HG02973 (cell line): ENCODE measurements around the gene WDR72.
"Not testable (repeated sequence)": the region's sequence is repeated elsewhere in the genome, so short reads cannot be mapped to it uniquely, and the experiment has no call there.

ENCODE experiments used
- ATAC-seq: cut with Tn5 transposase; IDR thresholded peaks from one replicate; pipeline ENCODE4 v1.9.1; 2021; ENCODE audit warnings: moderate library complexity; ENCODE audit not compliant: unreplicated experiment

WDR72 gene

DNA sequence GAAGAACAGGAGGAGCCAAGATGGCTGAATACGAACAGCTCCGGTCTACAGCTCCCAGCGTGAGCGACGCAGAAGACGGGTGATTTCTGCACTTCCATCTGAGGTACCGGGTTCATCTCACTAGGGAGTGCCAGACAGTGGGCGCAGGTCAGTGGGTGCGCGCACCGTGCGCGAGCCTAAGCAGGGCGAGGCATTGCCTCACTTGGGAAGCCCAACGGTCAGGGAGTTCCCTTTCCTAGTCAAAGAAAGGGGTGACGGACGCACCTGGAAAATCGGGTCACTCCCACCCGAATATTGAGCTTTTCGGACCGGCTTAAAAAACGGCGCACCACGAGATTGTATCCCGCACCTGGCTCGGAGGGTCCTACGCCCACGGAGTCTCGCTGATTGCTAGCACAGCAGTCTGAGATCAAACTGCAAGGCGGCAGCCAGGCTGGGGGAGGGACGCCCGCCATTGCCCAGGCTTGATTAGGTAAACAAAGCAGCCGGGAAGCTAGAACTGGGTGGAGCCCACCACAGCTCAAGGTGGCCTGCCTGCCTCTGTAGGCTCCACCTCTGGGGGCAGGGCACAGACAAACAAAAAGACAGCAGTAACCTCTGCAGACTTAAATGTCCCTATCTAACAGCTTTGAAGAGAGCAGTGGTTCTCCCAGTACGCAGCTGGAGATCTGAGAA is 218.7 kb downstream of the WDR72 start:
- not testable (repeated sequence) for ATAC-seq

DNA sequence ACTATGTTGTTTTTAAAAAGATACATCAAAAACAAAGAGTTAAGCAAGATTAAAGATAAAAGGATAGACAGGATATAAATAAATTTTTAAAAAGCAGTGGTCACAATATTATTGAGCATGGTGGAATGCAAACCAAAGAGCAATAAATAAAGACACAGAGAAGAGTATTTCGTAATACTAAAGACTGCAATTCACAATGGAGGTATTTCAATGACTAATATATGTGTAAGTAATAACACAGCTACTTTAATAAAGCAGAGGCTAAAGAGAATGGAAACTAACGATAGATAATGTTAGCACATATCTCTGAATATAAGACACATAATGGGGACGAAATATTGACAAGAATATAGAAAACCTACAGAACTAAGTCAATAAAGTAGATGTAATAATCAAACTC is 219.6 kb downstream of the WDR72 start:
- ATAC-seq: no peak

DNA sequence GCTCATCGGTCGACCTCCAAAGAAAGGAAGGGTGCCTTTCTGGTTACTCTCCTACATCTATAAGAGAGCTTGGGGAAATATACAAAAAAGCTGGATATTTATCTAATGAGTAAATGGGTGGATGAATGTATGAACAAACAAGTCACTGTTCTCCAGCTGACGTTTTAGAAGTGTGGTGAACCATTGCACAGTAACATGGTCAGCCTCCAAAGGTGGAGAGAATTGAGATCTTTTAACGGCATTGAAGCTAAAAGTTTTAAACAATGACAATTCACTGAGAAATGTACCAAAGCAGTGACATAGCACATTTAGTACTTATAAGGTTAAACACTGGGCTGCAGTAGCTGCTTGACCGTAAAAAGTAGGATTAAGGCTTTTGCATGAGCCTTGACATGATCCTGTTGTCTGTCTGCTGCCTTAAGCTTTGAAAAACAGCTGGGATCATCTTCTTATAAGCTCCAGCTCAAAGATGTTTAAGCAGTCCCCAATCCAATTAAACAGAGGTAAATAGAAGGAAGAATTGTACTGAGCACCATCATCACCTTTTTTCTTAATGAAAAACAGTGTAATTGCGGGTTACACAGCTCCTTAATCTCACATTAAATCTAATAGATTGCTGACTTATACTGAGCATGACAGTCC is 222.9 kb downstream of the WDR72 start:
- ATAC-seq: no peak

DNA sequence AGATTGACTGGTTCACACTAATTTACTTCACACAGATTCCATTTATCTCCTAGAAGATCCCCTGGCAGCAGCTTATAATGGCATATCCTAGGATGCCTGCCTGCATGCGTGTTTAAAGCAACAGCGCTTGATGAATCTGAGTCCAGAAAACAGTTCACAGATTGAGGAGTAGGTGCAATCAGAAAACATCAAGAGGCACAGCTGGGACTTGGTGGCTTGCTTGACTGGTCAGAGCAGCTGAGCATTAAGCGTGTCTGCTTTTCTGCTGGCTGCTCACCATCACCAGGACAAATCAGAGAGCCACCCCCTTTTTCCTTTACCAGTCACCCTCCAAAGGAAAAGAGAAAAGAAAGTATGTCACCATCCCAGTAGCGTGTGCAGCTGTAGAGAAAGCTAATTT is 223.6 kb downstream of the WDR72 start:
- no peak for ATAC-seq

DNA sequence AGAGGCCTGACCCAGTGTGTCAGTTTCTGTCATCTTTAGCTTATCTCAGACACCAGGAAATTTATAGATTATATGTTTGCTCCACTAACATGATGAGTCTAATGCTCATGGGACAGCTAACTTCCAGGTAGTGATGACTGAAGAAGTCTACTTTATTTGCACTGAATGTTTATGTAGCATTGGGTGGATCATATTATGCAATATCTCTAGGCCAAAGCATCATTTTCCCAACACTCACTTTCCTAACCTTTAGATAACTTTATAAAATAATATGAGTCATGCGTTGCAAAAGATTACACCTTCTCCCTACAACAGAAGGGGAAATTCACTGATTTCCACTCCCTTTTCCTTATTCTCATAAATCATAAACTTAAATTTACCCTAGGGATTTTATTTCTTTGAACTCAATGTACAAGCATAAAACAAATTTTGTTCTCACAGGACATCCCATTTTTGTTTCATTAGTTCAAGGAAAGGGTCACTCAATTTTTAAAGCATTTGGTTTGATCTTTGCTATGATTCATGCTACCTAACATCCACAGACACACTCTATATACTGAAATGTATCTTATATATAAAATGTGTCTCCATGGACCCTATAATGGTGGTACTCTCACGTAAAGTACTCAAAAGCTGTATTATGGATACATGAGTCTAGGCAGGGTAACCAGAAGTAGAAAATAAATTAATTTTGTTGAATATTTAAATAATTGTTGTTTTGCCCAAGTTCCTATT is 225.2 kb downstream of the WDR72 start:
- no peak for ATAC-seq

DNA sequence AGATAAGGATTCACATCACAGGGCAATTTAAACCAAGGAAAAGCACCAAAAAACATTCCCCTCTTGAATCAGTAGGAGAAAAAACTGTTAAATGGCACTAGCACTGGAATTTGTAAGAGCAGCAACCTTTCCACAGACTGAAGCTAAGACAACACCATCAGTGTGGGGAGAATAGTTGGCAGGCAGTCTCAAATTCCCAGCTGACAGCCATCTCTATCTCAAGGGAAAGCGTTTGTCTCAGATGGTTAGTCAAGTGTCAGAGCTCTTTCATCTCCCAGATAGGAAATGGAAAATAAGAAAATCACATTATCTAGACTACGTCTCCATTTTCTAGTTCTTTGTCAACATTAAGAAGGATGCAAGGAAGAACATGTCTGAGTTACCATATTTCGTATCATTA is 228.7 kb downstream of the WDR72 start:
- no peak for ATAC-seq

DNA sequence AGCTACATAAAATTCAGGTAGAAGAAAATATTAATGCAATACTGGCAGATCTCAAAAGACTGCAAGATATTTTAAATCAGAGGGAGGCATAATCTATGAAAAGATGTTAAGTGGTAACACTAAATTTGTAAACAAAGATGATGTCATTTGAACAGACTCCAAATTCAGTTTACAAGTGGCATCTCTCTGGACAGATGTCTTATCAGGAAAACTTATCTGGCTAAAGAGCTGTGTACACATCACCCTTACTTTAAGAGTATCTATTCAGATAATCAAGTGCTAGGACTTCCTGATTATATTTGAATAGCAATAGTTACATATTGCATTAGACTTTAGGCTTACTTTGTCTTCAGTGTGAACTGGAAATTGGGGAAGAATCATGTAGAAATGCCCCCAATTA is 231.5 kb downstream of the WDR72 start:
- ATAC-seq: no peak

DNA sequence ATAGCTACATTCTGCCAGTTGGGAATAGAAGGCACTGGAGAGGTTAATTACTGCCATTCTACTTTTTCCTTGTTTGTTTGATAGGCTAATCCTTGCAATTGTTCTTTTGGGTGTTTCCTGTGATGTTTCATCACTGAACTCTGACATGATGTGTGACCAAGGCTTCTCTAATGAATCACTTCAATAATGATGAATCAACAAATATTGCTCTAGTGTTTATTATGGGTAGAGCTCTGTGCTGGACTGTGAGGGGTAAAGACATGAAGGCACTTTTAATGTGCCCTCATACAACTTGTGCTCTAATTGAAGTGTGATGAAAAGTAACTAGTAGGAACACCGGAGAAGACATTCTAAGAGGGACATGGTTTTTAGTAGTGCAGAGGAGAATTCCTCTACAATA is 233.6 kb downstream of the WDR72 start:
- ATAC-seq: no peak

DNA sequence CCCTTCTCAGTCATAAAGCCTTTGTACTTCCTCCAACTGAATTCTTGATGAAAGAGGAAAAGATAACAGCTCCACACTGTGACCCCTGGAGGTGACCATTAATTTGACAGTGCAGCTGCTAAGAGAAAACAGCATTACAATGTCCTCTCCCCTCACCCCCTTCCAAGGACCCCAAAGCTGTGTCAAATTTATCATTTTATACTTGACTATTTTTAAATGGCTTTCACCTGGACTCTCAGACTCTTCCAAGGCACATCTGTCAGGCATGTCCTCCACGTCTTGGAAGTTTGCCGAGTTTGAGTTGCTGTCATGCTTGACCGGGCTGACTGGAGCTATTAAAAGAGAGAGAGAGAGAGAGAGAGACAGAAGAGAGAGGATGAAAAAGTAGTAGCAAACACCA is 236.5 kb downstream of the WDR72 start:
- ATAC-seq: no peak

DNA sequence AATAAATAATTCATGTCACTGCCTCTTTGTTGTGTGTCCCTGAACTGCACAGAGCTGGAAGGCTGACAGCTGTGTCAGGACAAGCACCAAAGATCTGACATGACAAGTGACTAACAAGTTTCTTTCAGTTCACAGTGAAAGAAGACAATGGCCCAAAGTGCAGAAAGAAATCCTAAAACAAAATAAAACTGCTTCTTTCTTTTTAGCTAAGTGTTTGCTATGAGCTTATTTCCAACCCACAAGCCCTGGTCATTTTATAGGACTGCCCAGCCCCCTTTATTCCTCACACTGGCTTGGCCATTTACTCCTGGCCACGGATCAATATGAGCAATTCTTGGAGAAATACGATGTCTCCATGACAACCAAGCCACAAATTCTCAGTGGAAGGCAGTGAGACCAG is 238.5 kb downstream of the WDR72 start:
- no peak for ATAC-seq

DNA sequence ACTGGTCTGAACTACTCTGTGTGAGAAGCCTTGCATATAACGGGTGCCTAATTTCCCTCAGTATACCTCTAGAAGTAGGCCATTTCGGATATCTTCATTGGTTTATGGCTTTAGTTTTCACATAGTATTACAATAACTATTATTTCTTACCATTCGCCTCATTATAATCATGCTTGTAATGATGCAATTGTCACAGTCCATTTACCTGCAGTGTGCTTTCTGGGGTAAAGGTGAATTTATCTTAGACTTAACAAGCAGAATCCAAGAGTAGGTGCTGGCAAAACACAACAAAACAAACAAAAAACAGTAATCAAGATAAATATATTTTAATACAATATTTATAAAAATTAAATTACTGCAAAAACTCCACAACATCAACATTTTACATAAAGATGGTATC is 246.0 kb downstream of the WDR72 start:
- no peak for ATAC-seq

DNA sequence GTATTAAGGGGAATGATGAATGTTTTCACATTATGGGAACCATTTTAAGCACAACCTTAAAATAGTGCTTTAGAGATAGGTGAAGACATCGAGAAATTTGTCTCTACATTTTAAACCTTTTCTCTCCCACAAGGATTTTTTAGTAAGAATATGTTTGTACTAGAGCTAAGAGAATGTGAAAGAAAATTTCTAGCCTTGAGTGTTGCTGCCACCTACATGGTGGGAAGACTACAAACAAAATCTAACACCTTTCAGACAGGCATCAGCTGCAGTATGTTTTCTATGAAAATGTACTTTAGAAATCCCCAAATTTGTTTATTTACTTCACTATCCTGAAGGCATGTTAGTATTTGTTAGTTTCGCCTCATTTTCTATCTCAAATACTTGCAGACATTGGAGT is 247.4 kb downstream of the WDR72 start:
- no peak for ATAC-seq

DNA sequence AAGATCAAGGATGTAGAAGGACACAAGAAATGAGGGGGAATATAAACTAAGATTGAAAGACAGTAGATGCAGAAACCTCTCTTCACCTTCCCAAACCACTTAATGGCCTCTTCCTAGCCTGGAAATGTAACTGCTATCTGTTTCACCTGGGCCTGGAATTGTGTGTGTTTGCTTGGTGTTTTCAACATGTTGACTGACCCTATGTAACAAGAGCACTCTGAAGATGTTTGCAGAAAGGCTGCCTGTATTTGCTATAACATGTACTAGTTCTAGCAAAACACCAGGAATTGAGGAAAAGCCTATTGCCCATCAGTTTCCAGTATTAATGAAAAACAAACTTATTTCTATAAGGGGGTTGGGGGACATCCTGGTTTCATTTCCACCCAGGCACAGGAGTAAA is 248.3 kb downstream of the WDR72 start:
- no peak for ATAC-seq

DNA sequence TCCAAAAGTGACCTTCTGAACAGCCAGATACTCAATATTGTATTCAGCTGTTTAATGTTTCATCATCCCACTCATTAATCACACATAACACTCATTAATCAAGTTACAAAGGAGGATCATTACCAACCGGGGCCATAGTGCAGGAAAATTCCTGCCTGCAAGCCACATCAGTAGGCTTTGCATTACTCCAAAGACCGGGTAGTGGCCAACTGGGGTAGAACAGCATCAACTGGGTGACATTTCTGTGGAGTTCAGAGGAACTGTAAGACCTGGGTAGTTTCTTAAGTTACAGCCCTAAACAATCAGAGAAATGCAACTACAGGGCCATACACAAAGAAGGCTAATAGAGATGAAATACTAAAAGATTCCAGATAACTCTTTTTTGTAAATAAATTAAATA is 253.1 kb downstream of the WDR72 start:
- ATAC-seq: no peak

DNA sequence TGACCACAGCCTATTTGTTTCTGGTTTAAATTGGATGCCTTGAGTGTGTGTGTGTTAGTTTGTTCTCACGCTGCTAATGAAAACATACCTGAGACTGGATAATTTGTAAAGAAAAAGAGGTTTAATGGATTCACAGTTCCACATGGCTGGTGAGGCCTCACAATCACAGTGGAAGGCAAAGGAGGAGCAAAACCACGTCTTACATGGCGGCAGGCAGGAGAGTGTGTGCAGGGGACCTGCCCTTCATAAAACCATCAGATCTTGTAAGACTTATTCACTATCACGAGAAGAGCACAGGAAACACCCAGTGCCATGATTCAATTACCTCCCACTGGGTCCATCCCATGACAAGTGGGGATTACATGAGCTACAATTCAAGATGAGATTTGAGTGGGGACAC is 260.5 kb downstream of the WDR72 start:
- no peak for ATAC-seq

DNA sequence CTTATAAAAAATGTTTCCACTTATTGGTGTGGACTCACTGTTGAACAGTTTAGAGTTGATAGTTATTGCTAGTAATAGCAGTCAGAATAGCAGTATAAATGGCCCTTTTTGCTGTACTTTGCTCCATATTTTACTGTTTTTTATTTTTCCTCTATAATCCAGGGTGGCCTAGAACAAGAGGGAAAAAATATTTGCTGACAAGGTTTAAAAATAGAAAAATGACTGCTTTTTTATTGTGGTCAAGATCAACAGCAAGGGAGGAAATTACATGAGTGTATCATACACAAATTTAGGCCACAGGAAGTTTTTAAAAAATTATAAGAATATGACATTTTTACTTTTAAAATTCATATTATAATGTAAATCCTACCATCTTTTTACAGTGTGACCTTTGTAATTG is 269.1 kb downstream of the WDR72 start:
- ATAC-seq: no peak

DNA sequence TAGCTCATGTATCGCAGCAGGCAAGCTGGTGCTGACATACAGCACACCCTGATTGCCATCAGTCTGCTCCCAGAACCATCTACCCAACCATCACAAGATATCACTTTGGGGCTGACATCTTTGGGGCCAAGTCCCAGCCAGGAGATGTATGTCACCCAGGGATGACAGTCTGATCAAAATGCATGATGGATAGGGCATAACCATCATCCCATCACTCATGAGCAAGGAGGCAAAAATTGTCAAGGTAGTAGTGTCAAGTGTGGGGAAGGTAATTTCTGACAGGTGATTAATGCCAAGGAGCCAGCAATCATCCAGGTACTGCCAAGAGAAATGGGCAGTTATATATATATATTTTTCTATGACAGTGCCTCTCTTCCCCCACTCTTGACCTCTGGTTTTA is 277.4 kb downstream of the WDR72 start:
- ATAC-seq: no peak

DNA sequence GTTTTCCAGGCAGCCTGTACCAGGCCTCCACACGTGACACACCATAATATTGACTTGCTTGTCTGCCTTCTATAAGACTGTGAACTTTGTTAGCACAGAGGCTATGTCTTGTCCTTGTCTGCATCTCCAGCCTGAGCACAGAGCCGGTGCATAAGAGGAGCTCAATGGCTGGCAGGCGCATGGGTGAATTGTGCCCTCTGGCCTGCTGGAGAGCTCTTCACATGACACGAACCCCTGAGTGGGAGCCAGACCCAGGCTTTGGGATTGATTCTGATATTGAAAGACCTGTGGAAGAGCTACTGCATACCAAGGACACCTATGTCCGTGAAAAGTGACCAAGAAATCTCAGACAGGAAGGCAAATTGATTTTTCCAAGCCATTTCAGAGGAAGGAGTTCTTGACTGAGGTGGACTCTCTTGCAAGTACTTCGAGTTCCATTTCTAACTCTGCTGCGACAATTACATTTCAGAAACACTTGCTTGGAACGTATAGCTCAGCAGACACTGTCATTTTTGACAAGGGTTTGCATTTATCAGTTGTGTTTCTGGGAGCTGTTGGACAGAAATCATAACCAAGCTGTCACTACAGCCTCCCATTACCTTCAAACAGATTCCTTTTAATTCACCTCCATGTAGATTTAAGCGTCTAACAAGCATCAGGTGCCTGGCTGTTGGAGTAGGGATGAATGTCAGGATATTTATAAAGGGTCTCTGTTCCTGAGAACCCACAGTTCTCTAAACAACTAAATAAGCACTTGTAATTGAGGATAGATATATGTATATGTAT is 281.3 kb downstream of the WDR72 start:
- ATAC-seq: no peak

DNA sequence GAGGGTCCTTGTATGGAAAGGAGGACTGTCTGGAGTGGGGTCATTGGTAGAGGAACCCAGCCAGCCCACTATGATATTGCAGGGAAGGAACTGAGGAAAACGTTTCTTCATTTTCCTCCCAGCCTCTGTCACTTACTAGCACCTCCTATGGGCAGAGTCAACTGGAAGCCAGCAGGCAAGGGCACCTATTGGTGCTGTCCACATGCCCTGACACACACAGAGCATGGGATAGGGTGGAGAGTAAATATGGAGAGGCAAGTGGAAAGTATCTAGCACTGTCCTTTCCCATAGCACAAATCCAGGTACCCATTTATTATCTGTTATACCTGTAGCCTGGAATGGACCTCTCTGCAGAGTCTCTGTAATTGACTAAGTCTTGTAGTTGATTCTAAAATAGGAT is 285.6 kb downstream of the WDR72 start:
- no peak for ATAC-seq

DNA sequence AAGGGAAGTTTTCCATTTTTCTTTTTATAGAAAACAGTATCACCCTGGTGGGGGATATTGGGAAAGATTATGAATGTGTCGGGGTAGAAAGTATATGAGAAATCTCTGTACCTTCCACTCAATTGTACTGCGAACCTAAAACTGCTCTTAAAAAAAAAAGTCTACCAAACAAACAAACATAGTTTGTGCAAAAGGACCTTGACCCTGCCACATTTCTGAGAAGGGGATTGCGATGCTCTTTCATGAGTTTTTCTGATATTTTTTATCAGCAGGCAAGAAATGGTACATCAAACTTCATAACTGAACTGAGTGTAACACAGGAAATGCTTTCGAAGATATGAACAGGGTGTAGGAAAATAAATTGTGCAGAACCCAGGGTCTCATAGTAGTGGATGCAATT is 286.0 kb downstream of the WDR72 start:
- no peak for ATAC-seq

DNA sequence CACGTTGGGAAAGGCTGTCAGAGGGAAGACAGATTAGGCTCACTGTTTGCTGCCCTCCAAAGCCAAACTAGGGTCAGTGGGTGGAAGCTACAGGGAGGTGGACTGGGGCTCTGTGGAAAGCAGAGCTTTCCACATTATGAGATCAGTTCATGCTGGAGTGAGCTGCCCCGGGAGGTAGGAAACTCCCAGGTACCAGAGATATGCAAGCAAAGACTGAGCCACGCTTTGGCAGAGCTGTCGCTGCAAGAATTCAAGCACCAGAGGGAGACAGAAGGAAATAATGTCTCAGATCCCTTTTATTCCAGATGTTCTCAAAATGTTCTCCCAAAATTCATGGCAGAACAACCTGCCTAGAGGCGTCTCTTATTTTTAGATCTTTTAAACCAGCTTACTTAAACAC is 286.6 kb downstream of the WDR72 start:
- no peak for ATAC-seq

DNA sequence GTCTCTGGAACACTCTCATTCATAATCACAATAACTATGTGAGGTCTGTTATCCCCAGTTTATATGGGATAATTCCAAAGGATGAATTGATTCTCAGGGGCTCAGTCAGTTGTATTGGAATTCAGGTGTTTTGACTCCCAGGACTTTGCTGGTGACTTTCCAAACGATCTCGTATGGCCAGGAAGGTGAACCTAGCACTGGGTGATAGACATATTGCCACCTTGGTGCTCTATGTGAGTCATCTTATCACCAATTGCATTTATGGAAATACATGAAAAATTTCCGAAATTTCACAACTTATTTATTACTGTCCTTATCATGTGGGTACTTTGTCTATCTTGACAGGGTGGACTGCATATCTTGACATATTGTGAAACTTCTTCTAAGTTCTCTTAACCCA is 287.3 kb downstream of the WDR72 start:
- ATAC-seq: no peak
